BE2C (cell line): Measurements from ENCODE around the gene RPS6KA2.
"Not testable (repeated sequence)": the region's sequence is repeated elsewhere in the genome, so short reads cannot be mapped to it uniquely, and the experiment has no call there.

Experiments
- DNase-seq: peaks from one replicate; pipeline ENCODE4 v3.0.0-alpha.2; 2020
- H3K27me3 ChIP-seq: fragments of 250-450 bp; sonication (Bioruptor Pico); 2 replicates; pipeline ENCODE4 v1.5.1; 2020; ENCODE audit warnings: mild to moderate bottlenecking
- H3K36me3 ChIP-seq: fragments of 250-450 bp; sonication (Bioruptor Pico); 2 replicates; pipeline ENCODE4 v1.5.1; 2020; ENCODE audit warnings: mild to moderate bottlenecking
- H3K4me1 ChIP-seq: fragments of 250-450 bp; sonication (Bioruptor Pico); 2 replicates; pipeline ENCODE4 v1.5.1; 2020
- H3K4me3 ChIP-seq: 2 replicates; pipeline ENCODE4 v1.5.1; 2011; ENCODE audit warnings: low read depth, low read length
- H3K9me3 ChIP-seq: fragments of 250-450 bp; sonication (Bioruptor Pico); 2 replicates; pipeline ENCODE4 v1.5.1; 2020
- CTCF ChIP-seq: IDR thresholded peaks from 2 replicates; pipeline ENCODE4 v1.5.1; 2012; ENCODE audit warnings: mild to moderate bottlenecking, low read depth, low read length

RPS6KA2 gene

GRCh38 chr6:166635013-166635970, 8.2 kb upstream of the RPS6KA2 start:
- no peak for TF ChIP-seq CTCF
- H3K4me1 ChIP-seq = peaks cover 13% of the 10 kb centered on the region

GRCh38 chr6:166634581-166634980, 7.5 kb upstream of the RPS6KA2 start:
- H3K4me3 ChIP-seq, DNase-seq, H3K36me3 ChIP-seq, H3K9me3 ChIP-seq, H3K27me3 ChIP-seq: not testable (repeated sequence)
- peaks cover 13% of the 10 kb centered on the region for H3K4me1 ChIP-seq

More at GRCh38 chr6:166635013-166635970, 8.2 kb upstream of the RPS6KA2 start:
- H3K27me3 ChIP-seq = no peaks in the 10 kb centered on the region
- DNase-seq = no peak
- no peak overlapping the region for H3K4me3 ChIP-seq
- no peaks in the 10 kb centered on the region for H3K36me3 ChIP-seq
- H3K9me3 ChIP-seq = no peaks in the 10 kb centered on the region

GRCh38 chr6:166633732-166634535, 6.9 kb upstream of the RPS6KA2 start:
- DNase-seq = no peak
- no peaks in the 10 kb centered on the region for H3K36me3 ChIP-seq
- no peak overlapping the region for H3K4me3 ChIP-seq
- peaks cover 13% of the 10 kb centered on the region for H3K4me1 ChIP-seq
- H3K27me3 ChIP-seq = no peaks in the 10 kb centered on the region
- no peak for TF ChIP-seq CTCF
- no peaks in the 10 kb centered on the region for H3K9me3 ChIP-seq

- no peak for TF ChIP-seq CTCF
- peaks cover 13% of the 10 kb centered on the region for H3K4me1 ChIP-seq
- no peak overlapping the region for H3K4me3 ChIP-seq
- H3K27me3 ChIP-seq = no peaks in the 10 kb centered on the region
- no peaks in the 10 kb centered on the region for H3K36me3 ChIP-seq
- no peak for DNase-seq
- no peaks in the 10 kb centered on the region for H3K9me3 ChIP-seq
These were observed 5.7 kb upstream of the RPS6KA2 start for GRCh38 chr6:166632731-166633130.

GRCh38 chr6:166630462-166630861, 3.4 kb upstream of the RPS6KA2 start:
- no peak for TF ChIP-seq CTCF
- no peaks in the 10 kb centered on the region for H3K27me3 ChIP-seq
- no peak overlapping the region for H3K4me3 ChIP-seq
- DNase-seq = no peak
- H3K9me3 ChIP-seq = no peaks in the 10 kb centered on the region
- peaks cover 4% of the 10 kb centered on the region for H3K4me1 ChIP-seq
- no peaks in the 10 kb centered on the region for H3K36me3 ChIP-seq

- Histone ChIP-seq H3K27me3 (no peaks in the 10 kb centered on the region), H3K36me3 (no peaks in the 10 kb centered on the region), H3K4me1 (peaks cover 4% of the 10 kb centered on the region), H3K9me3 (no peaks in the 10 kb centered on the region), H3K4me3 (no peak overlapping the region)
- DNase-seq = no peak
- no peak for TF ChIP-seq CTCF
These were observed 2.6 kb upstream of the RPS6KA2 start for GRCh38 chr6:166629628-166630027.
